HEK293 (cell line): ENCODE measurements around the gene PRR14L.

Source experiments
- GFI1B ChIP-seq: fragments of 450-650 bp; formaldehyde crosslinking; IDR thresholded peaks from 2 replicates; pipeline ENCODE4 v1.5.1; 2016; ENCODE audit warnings: missing biosample characterization, missing genetic modification characterization
- IKZF3 ChIP-seq: fragments of 450-650 bp; IDR thresholded peaks from 2 replicates; pipeline ENCODE4 v1.5.0; 2018; ENCODE audit warnings: missing biosample characterization, mild to moderate bottlenecking, missing genetic modification characterization, moderate library complexity
- YY1 ChIP-seq: fragments of 450-650 bp; formaldehyde crosslinking; IDR thresholded peaks from 2 replicates; pipeline ENCODE4 v1.5.1; 2018; ENCODE audit warnings: missing biosample characterization, missing genetic modification characterization
- ZFP3 ChIP-seq: fragments of 450-650 bp; formaldehyde crosslinking; IDR thresholded peaks from 2 replicates; pipeline ENCODE4 v1.5.1; 2016; ENCODE audit warnings: low read depth, missing biosample characterization, missing genetic modification characterization
- ZFP41 ChIP-seq: fragments of 450-650 bp; formaldehyde crosslinking; IDR thresholded peaks from 2 replicates; pipeline ENCODE4 v1.5.1; 2016; ENCODE audit warnings: missing biosample characterization, missing genetic modification characterization, borderline replicate concordance
- ZNF274 ChIP-seq, 2 experiments: fragments of 200-500 bp in 1 of 2; fragments of 450-650 bp in 1 of 2; sonication (Bioruptor generic) in 1 of 2; formaldehyde crosslinking in 1 of 2; IDR thresholded peaks; 2 replicates each; pipeline versions ENCODE4 v1.5.1 to v1.6.1; 2014 to 2016; ENCODE audit warnings: borderline replicate concordance in 1 of 2, inconsistent platforms in 1 of 2, low read length in 1 of 2, missing biosample characterization in 1 of 2, missing genetic modification characterization in 1 of 2
- ZNF311 ChIP-seq: fragments of 450-650 bp; formaldehyde crosslinking; IDR thresholded peaks from 2 replicates; pipeline ENCODE4 v1.5.1; 2017; ENCODE audit warnings: missing biosample characterization, missing genetic modification characterization, borderline replicate concordance
- ZNF391 ChIP-seq: fragments of 450-650 bp; formaldehyde crosslinking; IDR thresholded peaks from 2 replicates; pipeline ENCODE4 v1.5.1; 2016; ENCODE audit warnings: low read depth, missing biosample characterization, missing genetic modification characterization, borderline replicate concordance
- ZNF510 ChIP-seq: fragments of 450-650 bp; formaldehyde crosslinking; IDR thresholded peaks from 2 replicates; pipeline ENCODE4 v1.5.1; 2018; ENCODE audit warnings: mild to moderate bottlenecking, missing genetic modification characterization, missing biosample characterization; ENCODE audit not compliant: insufficient replicate concordance
- TF ChIP-seq, protein P1 (sequence below): fragments of 450-650 bp; formaldehyde crosslinking; IDR thresholded peaks from 2 replicates; pipeline ENCODE4 v1.5.1; 2016; ENCODE audit warnings: missing biosample characterization, missing genetic modification characterization
- TF ChIP-seq, protein P2 (sequence below): fragments of 450-650 bp; formaldehyde crosslinking; optimal IDR thresholded peaks from 2 replicates; pipeline ENCODE3; 2016; ENCODE audit warnings: missing biosample characterization, mild to moderate bottlenecking, missing genetic modification characterization
- TF ChIP-seq, protein P3 (sequence below): fragments of 450-650 bp; formaldehyde crosslinking; IDR thresholded peaks from 2 replicates; pipeline ENCODE4 v1.5.1; 2016; ENCODE audit warnings: missing biosample characterization, missing genetic modification characterization
- TF ChIP-seq, protein P4 (sequence below): fragments of 450-650 bp; formaldehyde crosslinking; conservative IDR thresholded peaks from 2 replicates; pipeline ENCODE4 v1.5.1; 2016; ENCODE audit warnings: low read depth, missing biosample characterization, missing genetic modification characterization
- TF ChIP-seq, protein P5 (sequence below): fragments of 450-650 bp; formaldehyde crosslinking; IDR thresholded peaks from 2 replicates; pipeline ENCODE4 v1.5.1; 2016; ENCODE audit warnings: missing biosample characterization, missing genetic modification characterization

DNA sequence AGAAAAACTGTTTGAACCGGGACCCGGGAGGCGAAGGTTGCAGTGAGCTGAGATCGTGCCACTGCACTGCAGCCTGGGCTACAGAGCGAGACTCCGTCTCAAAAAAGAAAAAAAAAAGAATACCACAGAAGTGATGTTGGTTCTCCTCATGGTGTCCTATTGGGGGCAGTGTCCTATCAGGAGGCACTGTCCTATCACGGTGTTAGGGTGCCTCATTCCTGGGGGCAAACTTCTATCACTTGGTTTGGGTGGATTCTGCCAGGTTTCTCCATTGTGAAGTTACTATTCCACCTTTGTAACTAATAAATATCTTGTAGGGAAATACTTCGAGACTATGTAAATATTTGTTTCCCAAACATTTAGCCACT lies 19.6 kb downstream of the PRR14L start:
- TF ChIP-seq, protein P1, sequence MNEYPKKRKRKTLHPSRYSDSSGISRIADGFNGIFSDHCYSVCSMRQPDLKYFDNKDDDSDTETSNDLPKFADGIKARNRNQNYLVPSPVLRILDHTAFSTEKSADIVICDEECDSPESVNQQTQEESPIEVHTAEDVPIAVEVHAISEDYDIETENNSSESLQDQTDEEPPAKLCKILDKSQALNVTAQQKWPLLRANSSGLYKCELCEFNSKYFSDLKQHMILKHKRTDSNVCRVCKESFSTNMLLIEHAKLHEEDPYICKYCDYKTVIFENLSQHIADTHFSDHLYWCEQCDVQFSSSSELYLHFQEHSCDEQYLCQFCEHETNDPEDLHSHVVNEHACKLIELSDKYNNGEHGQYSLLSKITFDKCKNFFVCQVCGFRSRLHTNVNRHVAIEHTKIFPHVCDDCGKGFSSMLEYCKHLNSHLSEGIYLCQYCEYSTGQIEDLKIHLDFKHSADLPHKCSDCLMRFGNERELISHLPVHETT (tag by site-specific recombination): no peak
- TF ChIP-seq YY1 (tag by site-specific recombination) (no peak), ZNF510 (tag by site-specific recombination) (no peak), ZFP41 (tag by site-specific recombination) (no peak), GFI1B (tag by site-specific recombination) (no peak), IKZF3 (tag by site-specific recombination) (no peak), ZNF311 (tag by site-specific recombination) (no peak), ZFP3 (tag by site-specific recombination) (no peak), ZNF274 (IDR thresholded peaks at IDR 0.05; ENCODE audit: low read length) (no peak), ZNF274 (tag by site-specific recombination; IDR thresholded peaks at IDR 0.05; ENCODE audit: borderline replicate concordance) (no peak), ZNF391 (tag by site-specific recombination) (no peak)
- TF ChIP-seq, protein P2, sequence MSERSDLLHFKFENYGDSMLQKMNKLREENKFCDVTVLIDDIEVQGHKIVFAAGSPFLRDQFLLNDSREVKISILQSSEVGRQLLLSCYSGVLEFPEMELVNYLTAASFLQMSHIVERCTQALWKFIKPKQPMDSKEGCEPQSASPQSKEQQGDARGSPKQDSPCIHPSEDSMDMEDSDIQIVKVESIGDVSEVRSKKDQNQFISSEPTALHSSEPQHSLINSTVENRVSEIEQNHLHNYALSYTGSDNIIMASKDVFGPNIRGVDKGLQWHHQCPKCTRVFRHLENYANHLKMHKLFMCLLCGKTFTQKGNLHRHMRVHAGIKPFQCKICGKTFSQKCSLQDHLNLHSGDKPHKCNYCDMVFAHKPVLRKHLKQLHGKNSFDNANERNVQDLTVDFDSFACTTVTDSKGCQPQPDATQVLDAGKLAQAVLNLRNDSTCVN: no peak
- TF ChIP-seq, protein P3, sequence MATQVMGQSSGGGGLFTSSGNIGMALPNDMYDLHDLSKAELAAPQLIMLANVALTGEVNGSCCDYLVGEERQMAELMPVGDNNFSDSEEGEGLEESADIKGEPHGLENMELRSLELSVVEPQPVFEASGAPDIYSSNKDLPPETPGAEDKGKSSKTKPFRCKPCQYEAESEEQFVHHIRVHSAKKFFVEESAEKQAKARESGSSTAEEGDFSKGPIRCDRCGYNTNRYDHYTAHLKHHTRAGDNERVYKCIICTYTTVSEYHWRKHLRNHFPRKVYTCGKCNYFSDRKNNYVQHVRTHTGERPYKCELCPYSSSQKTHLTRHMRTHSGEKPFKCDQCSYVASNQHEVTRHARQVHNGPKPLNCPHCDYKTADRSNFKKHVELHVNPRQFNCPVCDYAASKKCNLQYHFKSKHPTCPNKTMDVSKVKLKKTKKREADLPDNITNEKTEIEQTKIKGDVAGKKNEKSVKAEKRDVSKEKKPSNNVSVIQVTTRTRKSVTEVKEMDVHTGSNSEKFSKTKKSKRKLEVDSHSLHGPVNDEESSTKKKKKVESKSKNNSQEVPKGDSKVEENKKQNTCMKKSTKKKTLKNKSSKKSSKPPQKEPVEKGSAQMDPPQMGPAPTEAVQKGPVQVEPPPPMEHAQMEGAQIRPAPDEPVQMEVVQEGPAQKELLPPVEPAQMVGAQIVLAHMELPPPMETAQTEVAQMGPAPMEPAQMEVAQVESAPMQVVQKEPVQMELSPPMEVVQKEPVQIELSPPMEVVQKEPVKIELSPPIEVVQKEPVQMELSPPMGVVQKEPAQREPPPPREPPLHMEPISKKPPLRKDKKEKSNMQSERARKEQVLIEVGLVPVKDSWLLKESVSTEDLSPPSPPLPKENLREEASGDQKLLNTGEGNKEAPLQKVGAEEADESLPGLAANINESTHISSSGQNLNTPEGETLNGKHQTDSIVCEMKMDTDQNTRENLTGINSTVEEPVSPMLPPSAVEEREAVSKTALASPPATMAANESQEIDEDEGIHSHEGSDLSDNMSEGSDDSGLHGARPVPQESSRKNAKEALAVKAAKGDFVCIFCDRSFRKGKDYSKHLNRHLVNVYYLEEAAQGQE (tag by site-specific recombination): no peak
- TF ChIP-seq, protein P4, sequence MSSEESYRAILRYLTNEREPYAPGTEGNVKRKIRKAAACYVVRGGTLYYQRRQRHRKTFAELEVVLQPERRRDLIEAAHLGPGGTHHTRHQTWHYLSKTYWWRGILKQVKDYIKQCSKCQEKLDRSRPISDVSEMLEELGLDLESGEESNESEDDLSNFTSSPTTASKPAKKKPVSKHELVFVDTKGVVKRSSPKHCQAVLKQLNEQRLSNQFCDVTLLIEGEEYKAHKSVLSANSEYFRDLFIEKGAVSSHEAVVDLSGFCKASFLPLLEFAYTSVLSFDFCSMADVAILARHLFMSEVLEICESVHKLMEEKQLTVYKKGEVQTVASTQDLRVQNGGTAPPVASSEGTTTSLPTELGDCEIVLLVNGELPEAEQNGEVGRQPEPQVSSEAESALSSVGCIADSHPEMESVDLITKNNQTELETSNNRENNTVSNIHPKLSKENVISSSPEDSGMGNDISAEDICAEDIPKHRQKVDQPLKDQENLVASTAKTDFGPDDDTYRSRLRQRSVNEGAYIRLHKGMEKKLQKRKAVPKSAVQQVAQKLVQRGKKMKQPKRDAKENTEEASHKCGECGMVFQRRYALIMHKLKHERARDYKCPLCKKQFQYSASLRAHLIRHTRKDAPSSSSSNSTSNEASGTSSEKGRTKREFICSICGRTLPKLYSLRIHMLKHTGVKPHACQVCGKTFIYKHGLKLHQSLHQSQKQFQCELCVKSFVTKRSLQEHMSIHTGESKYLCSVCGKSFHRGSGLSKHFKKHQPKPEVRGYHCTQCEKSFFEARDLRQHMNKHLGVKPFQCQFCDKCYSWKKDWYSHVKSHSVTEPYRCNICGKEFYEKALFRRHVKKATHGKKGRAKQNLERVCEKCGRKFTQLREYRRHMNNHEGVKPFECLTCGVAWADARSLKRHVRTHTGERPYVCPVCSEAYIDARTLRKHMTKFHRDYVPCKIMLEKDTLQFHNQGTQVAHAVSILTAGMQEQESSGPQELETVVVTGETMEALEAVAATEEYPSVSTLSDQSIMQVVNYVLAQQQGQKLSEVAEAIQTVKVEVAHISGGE: no peak
- TF ChIP-seq, protein P5, sequence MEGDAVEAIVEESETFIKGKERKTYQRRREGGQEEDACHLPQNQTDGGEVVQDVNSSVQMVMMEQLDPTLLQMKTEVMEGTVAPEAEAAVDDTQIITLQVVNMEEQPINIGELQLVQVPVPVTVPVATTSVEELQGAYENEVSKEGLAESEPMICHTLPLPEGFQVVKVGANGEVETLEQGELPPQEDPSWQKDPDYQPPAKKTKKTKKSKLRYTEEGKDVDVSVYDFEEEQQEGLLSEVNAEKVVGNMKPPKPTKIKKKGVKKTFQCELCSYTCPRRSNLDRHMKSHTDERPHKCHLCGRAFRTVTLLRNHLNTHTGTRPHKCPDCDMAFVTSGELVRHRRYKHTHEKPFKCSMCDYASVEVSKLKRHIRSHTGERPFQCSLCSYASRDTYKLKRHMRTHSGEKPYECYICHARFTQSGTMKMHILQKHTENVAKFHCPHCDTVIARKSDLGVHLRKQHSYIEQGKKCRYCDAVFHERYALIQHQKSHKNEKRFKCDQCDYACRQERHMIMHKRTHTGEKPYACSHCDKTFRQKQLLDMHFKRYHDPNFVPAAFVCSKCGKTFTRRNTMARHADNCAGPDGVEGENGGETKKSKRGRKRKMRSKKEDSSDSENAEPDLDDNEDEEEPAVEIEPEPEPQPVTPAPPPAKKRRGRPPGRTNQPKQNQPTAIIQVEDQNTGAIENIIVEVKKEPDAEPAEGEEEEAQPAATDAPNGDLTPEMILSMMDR (tag by site-specific recombination): no peak
